Adrenal gland (tissue), 5 donors: ENCODE measurements around the gene GAGE12J.
"Not testable (repeated sequence)": the region's sequence is repeated elsewhere in the genome, so short reads cannot be mapped to it uniquely, and the experiment has no call there.

Experiments
- CTCF ChIP-seq, 6 experiments: fragments of 450-650 bp in 4 of 6; fragments of 200-600 bp in 2 of 6; sonication (generic) in 1 of 6; IDR thresholded peaks; 1 replicate in 5 of 6; 2 replicates in 1 of 6; pipeline versions ENCODE4 v1.5.1 to v1.8.0; 2016 to 2021; ENCODE audit warnings: antibody characterized with exemption in 6 of 6, mild to moderate bottlenecking in 2 of 6, moderate library complexity in 1 of 6
- POLR2A ChIP-seq, 2 donors: fragments of 450-650 bp; IDR thresholded peaks; one replicate each; pipeline ENCODE4 v1.6.1; 2017; ENCODE audit warnings: antibody characterized with exemption in 2 of 2, mild to moderate bottlenecking in 2 of 2, moderate library complexity in 1 of 2
- donor health status: DM: no; HTN: no; CAD: no.

- not testable (repeated sequence) for TF ChIP-seq CTCF, POLR2A (IDR thresholded peaks at IDR 0.05)
Measured at GRCh38 chrX:49341449-49341848, 19.6 kb downstream of the GAGE12J start.
